A549 (cell line): ENCODE measurements around the gene IHH. TPM values are rescaled to one million over a fixed set of nuclear protein-coding genes. Genes with fewer than 3 reads are reported as not detected.
A peak's percentile ranks its signal among the peaks of the same experiment; 100 is the strongest.

Source experiments
- ATAC-seq, 2 experiments: fragments of 200-7000 bp in 1 of 2; fragments of >200 bp in 1 of 2; cut with Nextera tagmentation in 1 of 2; cut with Tn5 transposase in 1 of 2; 3 replicates each; pipeline versions ENCODE4 v1.8.0 to v1.9.1; 2018 to 2020; ENCODE audit warnings: mild to moderate bottlenecking in 1 of 2, moderate library complexity in 1 of 2
- CTCF ChIA-PET: fragments of 300-600 bp; sonication (Branson Sonifier 250); formaldehyde crosslinking; extraction: SDS; loops from one replicate; lab custom pipeline; 2021; ENCODE audit warnings: antibody characterized with exemption, inconsistent platforms; lab: Yijun Ruan, JAX
- POLR2A ChIA-PET: fragments of 350-600 bp; formaldehyde crosslinking; extraction: SDS; loops from one replicate; lab custom pipeline; 2021; ENCODE audit warnings: antibody characterized with exemption, inconsistent platforms; lab: Yijun Ruan, JAX
- DNase-seq, 2 experiments: peaks; one replicate each; pipeline versions ENCODE4 v3.0.0 to v3.0.0-alpha.2; 2011 to 2016; ENCODE audit warnings: low read depth in 1 of 2, low spot score in 1 of 2
- FAIRE-seq: peaks from 2 replicates; lab custom pipeline; 2011; peaks lifted over from hg19 to GRCh38; lab: Jason Lieb, UNC
- H3K27ac ChIP-seq, 2 experiments: fragments of >200 bp; sonication (Bioruptor Twin); formaldehyde crosslinking; 3 replicates each; pipeline ENCODE4 v1.5.1; 2016 to 2017
- H3K4me1 ChIP-seq: fragments of >200 bp; sonication (Bioruptor Twin); formaldehyde crosslinking; 3 replicates; pipeline ENCODE4 v1.6.1; 2016
- H3K4me2 ChIP-seq: fragments of >200 bp; sonication (Bioruptor Twin); formaldehyde crosslinking; 3 replicates; pipeline ENCODE4 v1.6.1; 2016
- H3K4me3 ChIP-seq: fragments of >200 bp; sonication (Bioruptor Twin); formaldehyde crosslinking; 3 replicates; pipeline ENCODE4 v1.5.1; 2016
- H3K9me3 ChIP-seq: fragments of >200 bp; sonication (Bioruptor Twin); formaldehyde crosslinking; 3 replicates; pipeline ENCODE4 v1.6.1; 2016
- BCL3 ChIP-seq: fragments of >200 bp; sonication (Bioruptor Twin); formaldehyde crosslinking; IDR thresholded peaks from 3 replicates; pipeline ENCODE4 v1.6.1; 2016
- CEBPB ChIP-seq, 2 experiments: fragments of >200 bp in 1 of 2; sonication (Bioruptor Twin) in 1 of 2; formaldehyde crosslinking in 1 of 2; IDR thresholded peaks; 2 replicates each; pipeline ENCODE4 v1.6.1; 2012 to 2016
- CHD4 ChIP-seq: fragments of 200-600 bp; sonication (generic); IDR thresholded peaks from 2 replicates; pipeline ENCODE4 v1.6.1; 2016; ENCODE audit warnings: antibody characterized with exemption, mild to moderate bottlenecking, borderline replicate concordance
- ELK1 ChIP-seq: fragments of 150-350 bp; IDR thresholded peaks from 2 replicates; pipeline ENCODE4 v1.6.1; 2014; ENCODE audit warnings: low read depth, mild to moderate bottlenecking, low read length
- EP300 ChIP-seq, 2 experiments: fragments of >200 bp; sonication (Bioruptor Twin); formaldehyde crosslinking; IDR thresholded peaks; 2 replicates in 1 of 2; 3 replicates in 1 of 2; pipeline ENCODE4 v1.6.1; 2016 to 2017
- GATA3 ChIP-seq: IDR thresholded peaks from 2 replicates; pipeline ENCODE4 v1.6.1; 2012; ENCODE audit warnings: borderline replicate concordance
- HOXB5 ChIP-seq: fragments of 250-450 bp; sonication (Bioruptor Pico); IDR thresholded peaks from 2 replicates; pipeline ENCODE4 v1.5.0; 2020; ENCODE audit warnings: mild to moderate bottlenecking, moderate library complexity
- KDM1A ChIP-seq: fragments of 200-600 bp; sonication (generic); IDR thresholded peaks from 2 replicates; pipeline ENCODE4 v1.6.1; 2016; ENCODE audit warnings: low read depth, mild to moderate bottlenecking
- KDM5A ChIP-seq: fragments of 200-600 bp; sonication (generic); IDR thresholded peaks from 2 replicates; pipeline ENCODE4 v1.6.1; 2016; ENCODE audit warnings: antibody characterized with exemption, mild to moderate bottlenecking
- MAFK ChIP-seq: fragments of 450-650 bp; IDR thresholded peaks from 2 replicates; pipeline ENCODE4 v1.6.1; 2014; ENCODE audit not compliant: partially characterized antibody
- NR3C1 ChIP-seq: fragments of >200 bp; sonication (Bioruptor Twin); formaldehyde crosslinking; IDR thresholded peaks from 3 replicates; pipeline ENCODE4 v1.6.1; 2017
- RCOR1 ChIP-seq: fragments of 150-350 bp; IDR thresholded peaks from 2 replicates; pipeline ENCODE4 v1.6.1; 2014; ENCODE audit warnings: antibody characterized with exemption, low read length, low read depth
- RFX5 ChIP-seq: fragments of 450-650 bp; IDR thresholded peaks from 2 replicates; pipeline ENCODE4 v1.7.1; 2014; ENCODE audit warnings: antibody characterized with exemption, mild to moderate bottlenecking, moderate library complexity
- SREBF2 ChIP-seq: fragments of 450-650 bp; IDR thresholded peaks from 2 replicates; pipeline ENCODE4 v1.6.1; 2014; ENCODE audit warnings: mild to moderate bottlenecking, moderate library complexity
- WGBS: methylation state at CpG from one replicate; pipeline ENCODE4 v1.1.6; 2017; ENCODE audit errors: missing lambda C conversion rate; 5-methylcytosine and 5-hydroxymethylcytosine counted together
- polyA plus RNA-seq, 4 experiments: library from polyadenylated mRNA; depleted of rRNA in 3 of 4; stranded (reverse); fragments of >200 nt; fragmentation: RNase III in 1 of 4; extraction: RNeasy Plus Mini Kit Qiagen cat#74134 plus additional on column Dnase treatment in 1 of 4; gene quantifications; 2 replicates in 3 of 4; 3 replicates in 1 of 4; pipeline ENCODE4 v1.2.3, GENCODE V29; 2011 to 2017
- TF ChIP-seq, protein P1 (sequence below): fragments of 250-450 bp; sonication (Bioruptor Pico); IDR thresholded peaks from 2 replicates; pipeline ENCODE4 v1.5.0; 2021; ENCODE audit warnings: mild to moderate bottlenecking, moderate library complexity, borderline replicate concordance
- TF ChIP-seq, protein P2 (sequence below): fragments of >200 bp; sonication (Bioruptor Twin); formaldehyde crosslinking; IDR thresholded peaks from 2 replicates; pipeline ENCODE4 v1.6.1; 2016
- TF ChIP-seq, protein P3 (sequence below): fragments of 450-650 bp; IDR thresholded peaks from 2 replicates; pipeline ENCODE4 v1.6.1; 2014; ENCODE audit warnings: antibody characterized with exemption
- TF ChIP-seq, protein P4 (sequence below): fragments of 200-600 bp; sonication (generic); IDR thresholded peaks from 2 replicates; pipeline ENCODE4 v1.6.1; 2016; ENCODE audit warnings: antibody characterized with exemption, mild to moderate bottlenecking, moderate library complexity

IHH gene
- polyA plus RNA-seq, 2 of the 4 experiments (the other 2 are of a cell fraction) = 0.13 TPM; not detected in 1

DNA sequence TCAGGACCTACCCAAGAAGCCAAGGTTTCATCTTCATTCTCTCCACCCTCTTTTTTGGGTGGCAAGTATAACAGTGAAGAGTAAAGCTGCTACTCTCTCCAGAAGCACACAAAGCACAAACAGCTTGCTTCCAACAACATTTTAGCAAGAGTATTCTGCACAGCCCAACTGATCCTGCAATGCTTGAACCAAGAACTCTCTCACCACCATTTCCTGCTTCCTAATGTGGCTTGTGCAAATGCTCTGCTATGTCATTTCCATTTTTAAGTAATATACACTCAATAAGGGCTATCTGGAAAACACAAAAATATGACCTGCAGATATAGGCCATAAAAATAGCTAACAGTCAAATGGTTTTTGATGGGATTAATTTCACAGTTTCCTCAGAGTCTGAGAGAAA lies 24.1 kb upstream of the IHH start (continued):
- TF ChIP-seq MAFK (no peak), NR3C1 (no peak), CEBPB (IDR thresholded peaks at IDR 0.05) (no peak)
- TF ChIP-seq, protein P1, sequence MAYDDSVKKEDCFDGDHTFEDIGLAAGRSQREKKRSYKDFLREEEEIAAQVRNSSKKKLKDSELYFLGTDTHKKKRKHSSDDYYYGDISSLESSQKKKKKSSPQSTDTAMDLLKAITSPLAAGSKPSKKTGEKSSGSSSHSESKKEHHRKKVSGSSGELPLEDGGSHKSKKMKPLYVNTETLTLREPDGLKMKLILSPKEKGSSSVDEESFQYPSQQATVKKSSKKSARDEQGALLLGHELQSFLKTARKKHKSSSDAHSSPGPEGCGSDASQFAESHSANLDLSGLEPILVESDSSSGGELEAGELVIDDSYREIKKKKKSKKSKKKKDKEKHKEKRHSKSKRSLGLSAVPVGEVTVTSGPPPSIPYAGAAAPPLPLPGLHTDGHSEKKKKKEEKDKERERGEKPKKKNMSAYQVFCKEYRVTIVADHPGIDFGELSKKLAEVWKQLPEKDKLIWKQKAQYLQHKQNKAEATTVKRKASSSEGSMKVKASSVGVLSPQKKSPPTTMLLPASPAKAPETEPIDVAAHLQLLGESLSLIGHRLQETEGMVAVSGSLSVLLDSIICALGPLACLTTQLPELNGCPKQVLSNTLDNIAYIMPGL (CRISPR knock-in tag) = no peak
- TF ChIP-seq, all 56 proteins: peak for 0

DNA sequence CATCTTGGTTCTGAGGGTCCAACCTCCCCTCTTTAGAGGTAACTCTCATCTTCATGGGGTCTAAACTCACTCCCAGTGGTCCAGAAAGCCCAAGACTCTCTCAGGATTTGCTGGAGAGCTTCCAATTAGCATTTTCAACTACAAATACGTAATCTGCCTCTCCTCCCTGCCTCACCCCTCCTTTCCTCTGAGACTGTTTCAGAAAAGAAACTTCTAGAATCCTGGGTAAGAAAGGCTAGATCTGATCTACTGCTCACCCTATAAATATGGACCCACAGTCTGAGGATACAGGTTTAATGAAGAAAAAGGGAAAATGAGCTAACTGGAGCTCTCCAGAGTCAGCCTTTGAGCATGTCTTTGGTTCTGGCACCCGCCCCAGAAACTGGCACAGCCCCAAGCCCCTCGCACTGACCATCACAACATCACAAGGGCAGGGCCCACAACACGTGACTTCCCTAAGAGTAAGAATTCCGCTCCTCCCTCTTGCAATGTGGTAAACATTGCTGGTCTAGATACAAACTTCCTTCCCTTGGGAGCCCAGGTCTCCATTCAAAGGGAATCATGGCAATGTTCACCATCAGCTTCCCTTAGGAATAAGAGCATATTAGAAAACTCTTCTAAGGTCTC lies 21.7 kb upstream of the IHH start:
- ChIA-PET CTCF (interaction anchor here (0.8 to 3.8 kb wide), 10 partner anchors 8 to 269 kb away, joined by 3 to 16 read pairs (median 6); no protein-coding TSS in a partner anchor), POLR2A (no interaction called here)
- FAIRE-seq (no peak), DNase-seq (no peak), ATAC-seq (no peak)
- no peak overlapping the region for H3K4me3 ChIP-seq
- WGBS = 68% methylated on average over 5 of the region's 5 CpGs
- H3K4me2 ChIP-seq = no peak overlapping the region
- H3K27ac ChIP-seq = no peak overlapping the region
- no peaks in the 10 kb centered on the region for H3K9me3 ChIP-seq
- TF ChIP-seq, protein P2, sequence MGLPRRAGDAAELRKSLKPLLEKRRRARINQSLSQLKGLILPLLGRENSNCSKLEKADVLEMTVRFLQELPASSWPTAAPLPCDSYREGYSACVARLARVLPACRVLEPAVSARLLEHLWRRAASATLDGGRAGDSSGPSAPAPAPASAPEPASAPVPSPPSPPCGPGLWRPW = no peak
- TF ChIP-seq CHD4 = no peak
- TF ChIP-seq, protein P3, sequence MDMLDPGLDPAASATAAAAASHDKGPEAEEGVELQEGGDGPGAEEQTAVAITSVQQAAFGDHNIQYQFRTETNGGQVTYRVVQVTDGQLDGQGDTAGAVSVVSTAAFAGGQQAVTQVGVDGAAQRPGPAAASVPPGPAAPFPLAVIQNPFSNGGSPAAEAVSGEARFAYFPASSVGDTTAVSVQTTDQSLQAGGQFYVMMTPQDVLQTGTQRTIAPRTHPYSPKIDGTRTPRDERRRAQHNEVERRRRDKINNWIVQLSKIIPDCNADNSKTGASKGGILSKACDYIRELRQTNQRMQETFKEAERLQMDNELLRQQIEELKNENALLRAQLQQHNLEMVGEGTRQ = no peak
- no peak for TF ChIP-seq CEBPB (IDR thresholded peaks at IDR 0.05)
- no peaks in the 10 kb centered on the region for H3K4me1 ChIP-seq

GRCh38 chr2:219081701-219082331 lies 21.1 kb upstream of the IHH start:
- Histone ChIP-seq H3K9me3 (no peaks in the 10 kb centered on the region), H3K27ac (no peak overlapping the region), H3K4me1 (no peaks in the 10 kb centered on the region), H3K4me3 (no peak overlapping the region), H3K4me2 (no peak overlapping the region)
- POLR2A ChIA-PET = no interaction called here
- no peak for FAIRE-seq
- CTCF ChIA-PET = interaction anchor here (0.8 to 3.8 kb wide), 11 partner anchors 8 to 270 kb away, joined by 3 to 16 read pairs (median 6); no protein-coding TSS in a partner anchor
- DNase-seq = no peak
- peak in 1 of 2 experiments; percentile 33; a peak in 1 of 6 replicates for ATAC-seq
- no peak for TF ChIP-seq GATA3
- TF ChIP-seq, protein P4, sequence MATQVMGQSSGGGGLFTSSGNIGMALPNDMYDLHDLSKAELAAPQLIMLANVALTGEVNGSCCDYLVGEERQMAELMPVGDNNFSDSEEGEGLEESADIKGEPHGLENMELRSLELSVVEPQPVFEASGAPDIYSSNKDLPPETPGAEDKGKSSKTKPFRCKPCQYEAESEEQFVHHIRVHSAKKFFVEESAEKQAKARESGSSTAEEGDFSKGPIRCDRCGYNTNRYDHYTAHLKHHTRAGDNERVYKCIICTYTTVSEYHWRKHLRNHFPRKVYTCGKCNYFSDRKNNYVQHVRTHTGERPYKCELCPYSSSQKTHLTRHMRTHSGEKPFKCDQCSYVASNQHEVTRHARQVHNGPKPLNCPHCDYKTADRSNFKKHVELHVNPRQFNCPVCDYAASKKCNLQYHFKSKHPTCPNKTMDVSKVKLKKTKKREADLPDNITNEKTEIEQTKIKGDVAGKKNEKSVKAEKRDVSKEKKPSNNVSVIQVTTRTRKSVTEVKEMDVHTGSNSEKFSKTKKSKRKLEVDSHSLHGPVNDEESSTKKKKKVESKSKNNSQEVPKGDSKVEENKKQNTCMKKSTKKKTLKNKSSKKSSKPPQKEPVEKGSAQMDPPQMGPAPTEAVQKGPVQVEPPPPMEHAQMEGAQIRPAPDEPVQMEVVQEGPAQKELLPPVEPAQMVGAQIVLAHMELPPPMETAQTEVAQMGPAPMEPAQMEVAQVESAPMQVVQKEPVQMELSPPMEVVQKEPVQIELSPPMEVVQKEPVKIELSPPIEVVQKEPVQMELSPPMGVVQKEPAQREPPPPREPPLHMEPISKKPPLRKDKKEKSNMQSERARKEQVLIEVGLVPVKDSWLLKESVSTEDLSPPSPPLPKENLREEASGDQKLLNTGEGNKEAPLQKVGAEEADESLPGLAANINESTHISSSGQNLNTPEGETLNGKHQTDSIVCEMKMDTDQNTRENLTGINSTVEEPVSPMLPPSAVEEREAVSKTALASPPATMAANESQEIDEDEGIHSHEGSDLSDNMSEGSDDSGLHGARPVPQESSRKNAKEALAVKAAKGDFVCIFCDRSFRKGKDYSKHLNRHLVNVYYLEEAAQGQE = no peak
- no peak for TF ChIP-seq HOXB5

DNA sequence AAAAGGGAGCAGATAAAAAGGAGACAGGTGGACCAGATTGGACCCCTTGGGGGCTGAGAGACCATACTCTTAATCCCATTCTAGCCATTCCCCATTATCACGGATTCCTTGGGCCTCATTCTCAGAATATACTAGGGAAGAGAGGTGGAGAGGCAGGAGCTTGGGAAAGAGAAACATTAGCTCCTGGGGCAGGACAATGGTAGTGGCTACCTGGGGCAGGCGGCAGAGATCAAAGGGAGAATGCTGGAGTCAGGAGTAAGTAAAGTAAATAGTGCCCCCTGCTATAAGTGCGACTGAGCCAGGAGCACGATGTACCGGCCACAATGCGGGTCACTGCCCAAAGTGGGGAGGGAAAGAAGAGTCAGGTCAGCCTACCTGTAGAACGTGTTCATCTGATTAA lies 20.4 kb upstream of the IHH start:
- no peak overlapping the region for H3K27ac ChIP-seq
- ChIA-PET CTCF (interaction anchor here (0.8 to 11.1 kb wide), 10 partner anchors 10 to 233 kb away, joined by 3 to 123 read pairs (median 4); partner anchors contain the start of gene IHH), POLR2A (no interaction called here)
- no peak for ATAC-seq
- no peak overlapping the region for H3K4me3 ChIP-seq
- DNase-seq = no peak
- H3K4me2 ChIP-seq = no peak overlapping the region
- no peak for FAIRE-seq
- H3K9me3 ChIP-seq = no peaks in the 10 kb centered on the region
- no peaks in the 10 kb centered on the region for H3K4me1 ChIP-seq
- 91% methylated on average over 7 of the region's 7 CpGs for WGBS
- TF ChIP-seq KDM5A (no peak), BCL3 (no peak), EP300 (IDR thresholded peaks at IDR 0.05) (no peak), KDM1A (no peak), RCOR1 (no peak), RFX5 (no peak), SREBF2 (no peak), ELK1 (no peak), CEBPB (IDR thresholded peaks at IDR 0.05) (no peak)
- TF ChIP-seq, protein P1 (CRISPR knock-in tag) = no peak
